Activated CD8-positive, alpha-beta memory T cell treated with anti-CD3 and anti-CD28 coated beads, Interleukin-2, amount 10 ng/mL, durations not matched to agents 7 days and 5 days (primary cell): ENCODE results near the gene VAMP4. TPM values are rescaled to one million over a fixed set of nuclear protein-coding genes. Genes with fewer than 3 reads are reported as not detected.
A peak's percentile ranks its signal among the peaks of the same experiment; 100 is the strongest.
"Not testable (repeated sequence)": the region's sequence is repeated elsewhere in the genome, so short reads cannot be mapped to it uniquely, and the experiment has no call there.

Source experiments
- ATAC-seq: fragments of 150-1000 bp; cut with Tn5 transposase; one replicate; pipeline ENCODE4 v1.10.0; 2021; ENCODE audit warnings: moderate library complexity
- CTCF ChIA-PET: fragments of 350-600 bp; sonication (Branson Sonifier 250); formaldehyde crosslinking; loops from one replicate; lab custom pipeline; 2021; ENCODE audit warnings: antibody characterized with exemption; lab: Charles Lee
- DNase-seq: peaks from one replicate; pipeline ENCODE4 v3.0.0-alpha.2; 2020
- H3K27ac Mint-ChIP-seq: one replicate; pipeline ENCODE4 v1.8.0; 2021; ENCODE audit warnings: mild to moderate bottlenecking, mixed read lengths
- H3K27me3 Mint-ChIP-seq: one replicate; pipeline ENCODE4 v1.8.0; 2021; ENCODE audit warnings: mixed read lengths
- H3K36me3 Mint-ChIP-seq: one replicate; pipeline ENCODE4 v1.8.0; 2021; ENCODE audit warnings: mild to moderate bottlenecking, mixed read lengths
- H3K4me1 Mint-ChIP-seq: one replicate; pipeline ENCODE4 v1.8.0; 2021; ENCODE audit warnings: mixed read lengths
- H3K4me3 Mint-ChIP-seq: one replicate; pipeline ENCODE4 v1.8.0; 2021; ENCODE audit warnings: mild to moderate bottlenecking, moderate library complexity, mixed read lengths
- H3K9me3 Mint-ChIP-seq: one replicate; pipeline ENCODE4 v1.8.0; 2022; ENCODE audit warnings: low read depth, mixed read lengths
- total RNA-seq, 2 experiments: library from RNA; stranded (reverse); gene quantifications; one replicate each; pipeline ENCODE4 v1.2.3, GENCODE V29; 2021

The VAMP4 gene
- total RNA-seq, 2 experiments from 2014 or later, result 12.5 to 16.9 TPM

DNA sequence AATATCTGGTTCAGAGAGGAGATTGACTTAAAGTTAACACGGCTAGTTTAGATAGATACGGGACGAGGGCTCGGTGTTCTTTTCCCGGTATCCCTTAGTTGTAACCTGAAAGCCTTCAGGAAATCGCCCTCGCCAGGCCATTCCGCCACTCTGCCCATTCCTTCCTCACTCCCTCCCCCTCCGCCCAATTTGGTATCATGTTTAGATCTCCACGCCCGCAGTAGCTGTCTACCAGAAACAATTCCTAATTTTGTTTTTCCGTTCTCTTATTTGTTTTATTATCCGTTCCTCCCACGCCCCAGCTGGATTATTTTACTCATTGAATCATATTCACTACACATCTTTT lies 685 bp upstream of the VAMP4 start:
- no peak for DNase-seq
- Mint-ChIP-seq H3K27me3 (no peaks in the 10 kb centered on the region), H3K36me3 (peaks cover 10% of the 10 kb centered on the region), H3K4me1 (peaks cover 45% of the 10 kb centered on the region), H3K27ac (peak overlapping the region; percentile 98), H3K9me3 (no peaks in the 10 kb centered on the region), H3K4me3 (peak overlapping the region; percentile 97)
- CTCF ChIA-PET, result interaction anchor here (1.0 to 5.7 kb wide), 7 partner anchors 12 to 917 kb away, joined by 3 to 34 read pairs (median 4); partner anchors contain the start of genes FASLG and PRRC2C
- ATAC-seq, result peak; percentile 3

DNA sequence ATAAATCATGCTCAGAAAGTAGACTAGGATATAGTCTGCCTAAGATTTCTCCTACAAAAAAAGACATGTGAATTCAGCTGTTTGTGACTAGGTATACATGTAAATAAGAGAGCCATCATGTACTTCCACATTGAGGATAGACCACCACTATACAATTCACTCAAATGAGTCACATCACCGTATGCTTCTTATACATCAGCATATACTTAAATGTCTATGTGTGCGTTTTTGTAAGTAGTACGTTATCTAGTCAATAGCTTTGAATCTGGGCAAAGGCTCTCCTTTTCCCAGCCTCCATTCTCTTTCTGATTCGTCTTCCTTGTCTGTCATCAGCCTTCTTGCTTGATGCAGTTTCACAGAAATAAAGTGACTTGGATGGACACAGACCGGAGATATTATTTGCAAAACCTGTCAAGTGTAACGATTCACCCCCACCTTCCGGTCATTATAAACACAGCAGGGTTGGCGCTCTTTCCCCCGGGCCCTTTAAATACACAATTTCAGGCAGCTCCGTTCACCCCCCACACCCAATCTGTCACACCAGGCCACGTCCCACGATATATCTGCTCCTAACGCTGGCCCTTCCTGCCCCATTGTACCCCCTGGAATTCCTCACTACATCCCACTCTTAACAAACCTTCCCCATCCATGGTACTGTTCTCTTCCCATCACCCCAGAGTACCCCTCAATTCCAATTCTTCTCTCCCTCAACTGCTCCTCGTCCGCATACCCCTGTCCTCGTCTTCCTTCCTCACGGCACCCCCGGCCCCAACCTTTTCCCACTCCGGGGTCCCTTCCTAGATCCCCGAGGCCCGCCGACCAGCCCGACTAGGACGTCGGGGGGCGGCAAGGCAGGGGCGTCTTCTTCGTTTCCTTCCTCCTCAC lies 636 bp downstream of the VAMP4 start:
- H3K27me3 Mint-ChIP-seq, result no peaks in the 10 kb centered on the region
- H3K4me3 Mint-ChIP-seq, result peak overlapping the region; percentile 97
- no peaks in the 10 kb centered on the region for H3K9me3 Mint-ChIP-seq
- peak overlapping the region; percentile 98 for H3K27ac Mint-ChIP-seq
- H3K4me1 Mint-ChIP-seq, result peaks cover 48% of the 10 kb centered on the region
- DNase-seq, result peak; percentile 74
- peaks cover 20% of the 10 kb centered on the region for H3K36me3 Mint-ChIP-seq
- peak; percentile 31 for ATAC-seq
- CTCF ChIA-PET, result interaction anchor here (0.7 to 5.7 kb wide), 13 partner anchors 25 to 918 kb away, joined by 3 to 34 read pairs (median 5); partner anchors contain the start of genes FASLG, METTL13 and PRRC2C

DNA sequence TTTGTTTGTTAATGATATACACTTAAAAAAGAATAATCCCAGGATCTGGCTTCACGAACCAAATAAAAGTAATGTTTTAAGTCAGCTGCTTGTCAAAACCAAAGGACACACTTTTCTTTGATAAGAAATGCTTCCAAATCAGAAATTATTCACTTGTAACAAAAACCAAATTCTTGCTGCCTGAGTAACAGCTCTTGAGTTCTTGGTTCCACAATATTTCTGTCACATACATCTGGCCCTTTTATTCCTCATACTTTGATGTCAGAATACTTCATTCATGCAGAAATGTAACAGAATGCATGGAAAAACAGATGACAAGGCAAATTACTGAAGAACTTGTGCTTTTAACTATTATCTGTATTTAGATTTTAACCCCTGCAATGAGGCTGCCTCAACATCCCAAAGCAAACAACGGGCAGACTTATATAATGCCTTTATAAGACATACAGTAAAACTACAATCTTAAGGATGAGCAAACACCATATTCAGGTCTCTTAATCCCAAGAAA lies 1.5 kb downstream of the VAMP4 start:
- Mint-ChIP-seq H3K27ac (peak overlapping the region; percentile 98), H3K36me3 (peaks cover 22% of the 10 kb centered on the region), H3K9me3 (no peaks in the 10 kb centered on the region), H3K4me3 (peak overlapping the region; percentile 97), H3K4me1 (peaks cover 48% of the 10 kb centered on the region), H3K27me3 (no peaks in the 10 kb centered on the region)
- CTCF ChIA-PET, result interaction anchor here (0.7 to 5.7 kb wide), 10 partner anchors 25 to 255 kb away, joined by 3 to 34 read pairs (median 4); partner anchors contain the start of genes METTL13 and PRRC2C
- no peak for ATAC-seq
- DNase-seq, result no peak

DNA sequence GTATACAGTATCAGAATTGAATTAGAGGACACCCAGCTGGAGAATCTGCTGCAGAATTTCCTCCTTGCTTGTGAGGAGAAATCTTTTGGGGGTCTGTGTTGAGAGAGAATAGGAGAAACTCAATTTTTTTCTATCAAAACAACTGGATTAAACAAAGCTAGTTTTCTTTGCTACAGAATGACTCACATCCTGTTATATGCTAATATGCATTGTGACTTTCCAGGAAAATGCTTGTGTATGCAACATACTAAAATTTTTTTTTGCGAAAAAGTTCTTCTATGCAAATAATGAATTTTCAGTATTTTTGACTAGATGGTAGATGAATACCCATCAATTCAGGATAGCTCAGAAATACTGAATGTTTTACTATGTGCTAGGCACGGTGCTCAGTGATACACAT lies 2.2 kb downstream of the VAMP4 start:
- Mint-ChIP-seq H3K27me3 (no peaks in the 10 kb centered on the region), H3K4me1 (peaks cover 48% of the 10 kb centered on the region), H3K36me3 (peaks cover 26% of the 10 kb centered on the region), H3K9me3 (no peaks in the 10 kb centered on the region), H3K4me3 (peak overlapping the region; percentile 97), H3K27ac (peak overlapping the region; percentile 98)
- CTCF ChIA-PET, result interaction anchor here (1.1 to 5.7 kb wide), 4 partner anchors 20 to 102 kb away, joined by 3 to 34 read pairs (median 6); partner anchors contain the start of gene DNM3
- DNase-seq (no peak), ATAC-seq (no peak)

DNA sequence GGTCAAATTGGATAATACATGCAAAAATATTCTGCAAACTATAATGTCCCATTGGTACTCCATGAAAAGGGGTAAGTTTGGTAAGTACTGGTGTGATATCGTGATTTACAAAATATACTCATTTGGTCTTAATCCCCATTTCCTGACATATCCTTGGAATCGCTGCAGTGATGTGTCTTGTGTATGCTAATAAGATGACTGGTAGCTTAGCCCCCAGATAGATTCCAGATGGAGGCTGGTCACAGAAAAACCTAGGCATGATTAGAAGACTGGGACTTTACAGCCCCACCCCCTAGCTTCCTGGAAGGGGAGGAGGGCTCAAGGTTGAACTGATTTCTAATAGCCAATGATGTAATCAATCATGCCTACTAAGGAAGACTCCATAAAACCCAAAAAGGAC lies 3.0 kb downstream of the VAMP4 start:
- Mint-ChIP-seq H3K27ac (peak overlapping the region; percentile 98), H3K9me3 (no peaks in the 10 kb centered on the region), H3K36me3 (peaks cover 29% of the 10 kb centered on the region), H3K27me3 (no peaks in the 10 kb centered on the region), H3K4me1 (peaks cover 46% of the 10 kb centered on the region), H3K4me3 (no peak overlapping the region)
- ATAC-seq (no peak), DNase-seq (no peak)
- CTCF ChIA-PET, result interaction anchor here (0.9 to 5.7 kb wide), 4 partner anchors 20 to 254 kb away, joined by 3 to 34 read pairs (median 4); partner anchors contain the start of genes DNM3 and PRRC2C

DNA sequence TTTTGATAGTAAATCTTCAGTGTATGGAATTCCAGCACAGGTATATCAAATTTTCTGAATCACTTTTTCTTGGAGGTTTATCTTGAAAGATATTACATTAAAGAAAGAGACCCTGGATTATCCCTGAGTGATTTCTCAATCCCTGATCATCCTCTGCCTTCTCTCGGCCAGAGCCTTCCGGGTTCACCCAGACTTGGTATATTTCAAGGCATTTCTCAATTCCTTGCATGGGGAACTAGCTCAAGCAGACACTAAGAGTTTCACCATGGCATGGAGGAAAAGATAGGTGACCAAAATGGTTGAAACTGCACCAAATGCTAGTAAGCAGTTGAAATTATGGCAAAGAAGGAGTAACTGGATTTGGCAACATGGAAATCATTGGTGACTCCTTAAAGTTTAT lies 5.7 kb downstream of the VAMP4 start:
- DNase-seq (no peak), ATAC-seq (no peak)
- no peak overlapping the region for H3K27ac Mint-ChIP-seq
- H3K4me3 Mint-ChIP-seq, result no peak overlapping the region
- H3K9me3 Mint-ChIP-seq, result no peaks in the 10 kb centered on the region
- peaks cover 31% of the 10 kb centered on the region for H3K36me3 Mint-ChIP-seq
- peaks cover 33% of the 10 kb centered on the region for H3K4me1 Mint-ChIP-seq
- CTCF ChIA-PET, result interaction anchor here (1.9 kb wide), 1 partner anchor 20 kb away, joined by 7 read pairs; no protein-coding TSS in a partner anchor
- H3K27me3 Mint-ChIP-seq, result no peaks in the 10 kb centered on the region

DNA sequence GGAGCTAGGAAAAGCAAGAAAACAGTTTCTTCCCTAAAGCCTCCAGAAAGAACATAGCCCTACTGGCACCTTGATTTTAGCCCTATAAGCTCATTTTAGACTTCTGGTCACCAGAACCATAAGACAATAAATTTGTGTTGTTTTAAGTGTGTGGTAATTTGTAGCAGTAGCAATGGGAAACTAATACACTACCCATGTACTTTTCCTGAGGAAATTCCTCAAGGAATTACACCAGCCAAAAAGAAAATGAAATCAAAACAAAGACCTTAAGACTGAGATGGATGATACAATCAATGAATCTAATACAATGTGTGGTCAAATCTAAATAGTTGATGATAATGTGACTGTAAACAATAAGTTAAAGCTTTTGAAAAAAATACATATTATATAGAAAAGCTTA lies 11.8 kb downstream of the VAMP4 start:
- peaks cover 2% of the 10 kb centered on the region for H3K9me3 Mint-ChIP-seq
- ATAC-seq (no peak), DNase-seq (no peak)
- H3K36me3 Mint-ChIP-seq, result peaks cover 42% of the 10 kb centered on the region
- no peaks in the 10 kb centered on the region for H3K27me3 Mint-ChIP-seq
- H3K27ac Mint-ChIP-seq, result no peak overlapping the region
- CTCF ChIA-PET, result no interaction called here
- H3K4me3 Mint-ChIP-seq, result no peak overlapping the region
- peaks cover 2% of the 10 kb centered on the region for H3K4me1 Mint-ChIP-seq

DNA sequence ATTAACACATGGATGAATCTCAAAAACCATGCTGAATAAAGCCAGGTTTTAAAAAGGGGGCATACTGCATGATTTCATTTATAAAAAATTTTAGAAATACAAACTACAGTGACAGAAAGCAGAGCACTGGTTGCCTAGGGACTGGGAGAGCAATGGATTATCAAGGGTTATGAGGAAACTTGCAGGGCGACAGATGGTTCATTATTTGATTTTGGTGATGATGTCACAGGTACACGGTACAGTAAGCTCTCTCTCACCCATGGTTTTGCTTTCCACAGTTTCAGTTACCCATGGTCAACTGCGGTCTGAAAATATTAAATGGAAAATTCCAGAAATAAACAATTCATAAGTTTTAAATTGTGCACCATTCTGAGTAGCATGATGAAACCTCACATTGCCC lies 14.1 kb downstream of the VAMP4 start:
- Mint-ChIP-seq H3K4me3 (no peak overlapping the region), H3K4me1 (peaks cover 2% of the 10 kb centered on the region), H3K27ac (no peak overlapping the region), H3K36me3 (peaks cover 55% of the 10 kb centered on the region), H3K9me3 (peaks cover 11% of the 10 kb centered on the region), H3K27me3 (no peaks in the 10 kb centered on the region)
- ATAC-seq (no peak), DNase-seq (no peak)
- CTCF ChIA-PET, result no interaction called here

DNA sequence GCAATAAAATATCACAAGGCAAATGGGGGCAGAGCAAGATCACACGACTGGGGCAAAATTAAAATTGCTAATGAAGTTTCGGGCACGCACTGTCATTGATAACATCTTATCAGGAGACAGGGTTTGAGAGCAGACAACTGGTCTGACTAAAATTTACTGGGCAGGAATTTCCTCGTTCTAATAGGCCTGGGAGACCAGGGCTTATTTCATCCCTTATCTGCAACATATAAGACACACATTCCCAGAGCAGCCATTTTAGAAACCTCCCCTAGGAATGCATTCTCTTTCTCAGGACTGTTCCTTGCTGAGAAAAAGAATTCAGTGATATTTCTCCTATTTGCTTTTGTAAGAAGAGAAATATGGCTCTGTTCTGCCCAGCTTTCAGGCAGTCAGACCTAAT lies 18.7 kb downstream of the VAMP4 start:
- CTCF ChIA-PET, H3K4me3 Mint-ChIP-seq, H3K27ac Mint-ChIP-seq, DNase-seq, H3K4me1 Mint-ChIP-seq, H3K27me3 Mint-ChIP-seq, ATAC-seq: not testable (repeated sequence)
- Mint-ChIP-seq H3K9me3 (peaks cover 15% of the 10 kb centered on the region), H3K36me3 (peaks cover 59% of the 10 kb centered on the region)

DNA sequence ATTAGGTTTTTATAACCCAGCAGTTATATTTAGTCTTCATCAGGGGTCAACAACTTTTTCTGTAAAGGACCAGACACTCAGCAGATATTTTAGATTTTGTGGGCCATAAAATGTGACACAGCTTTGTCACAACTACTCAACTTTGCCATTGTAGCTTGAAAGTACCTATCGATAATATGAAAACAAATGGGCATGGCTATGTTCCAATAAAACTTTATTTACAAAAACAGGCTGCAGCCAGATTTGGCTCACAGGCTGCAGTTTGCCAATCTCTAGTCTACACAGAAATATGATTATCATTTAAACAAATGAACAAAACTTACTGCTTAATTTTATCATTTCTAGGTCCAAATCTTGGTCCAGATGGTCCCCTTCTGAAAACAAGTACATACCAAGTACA lies 23.0 kb downstream of the VAMP4 start:
- CTCF ChIA-PET, result interaction anchor here (1.9 kb wide), 1 partner anchor 20 kb away, joined by 5 read pairs; no protein-coding TSS in a partner anchor
- Mint-ChIP-seq H3K27me3 (no peaks in the 10 kb centered on the region), H3K4me1 (no peaks in the 10 kb centered on the region), H3K4me3 (no peak overlapping the region), H3K9me3 (peaks cover 13% of the 10 kb centered on the region), H3K36me3 (peaks cover 28% of the 10 kb centered on the region), H3K27ac (no peak overlapping the region)
- DNase-seq (no peak), ATAC-seq (no peak)

DNA sequence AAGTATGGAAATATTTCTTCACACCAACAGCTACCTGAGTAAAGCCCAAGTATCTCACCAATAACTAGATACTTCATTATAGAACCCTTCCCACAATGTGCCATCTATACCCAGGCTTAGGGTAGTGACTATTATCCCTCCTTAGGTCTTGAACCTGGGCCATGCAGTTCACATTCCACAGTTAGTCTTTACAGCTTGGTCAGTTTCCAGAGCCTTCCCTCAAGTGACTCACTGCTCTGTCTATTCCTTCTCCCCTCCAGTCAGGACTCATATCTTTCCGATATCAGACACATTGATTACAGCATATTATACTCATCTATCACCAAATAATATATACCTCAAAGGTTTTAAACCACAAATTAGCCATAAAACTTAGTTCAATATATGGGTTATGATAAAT lies 23.6 kb downstream of the VAMP4 start:
- Mint-ChIP-seq H3K27ac (no peak overlapping the region), H3K4me3 (no peak overlapping the region), H3K4me1 (no peaks in the 10 kb centered on the region), H3K36me3 (peaks cover 22% of the 10 kb centered on the region), H3K9me3 (peaks cover 9% of the 10 kb centered on the region), H3K27me3 (no peaks in the 10 kb centered on the region)
- CTCF ChIA-PET, result interaction anchor here (1.9 kb wide), 1 partner anchor 21 kb away, joined by 5 read pairs; no protein-coding TSS in a partner anchor
- DNase-seq (no peak), ATAC-seq (no peak)

DNA sequence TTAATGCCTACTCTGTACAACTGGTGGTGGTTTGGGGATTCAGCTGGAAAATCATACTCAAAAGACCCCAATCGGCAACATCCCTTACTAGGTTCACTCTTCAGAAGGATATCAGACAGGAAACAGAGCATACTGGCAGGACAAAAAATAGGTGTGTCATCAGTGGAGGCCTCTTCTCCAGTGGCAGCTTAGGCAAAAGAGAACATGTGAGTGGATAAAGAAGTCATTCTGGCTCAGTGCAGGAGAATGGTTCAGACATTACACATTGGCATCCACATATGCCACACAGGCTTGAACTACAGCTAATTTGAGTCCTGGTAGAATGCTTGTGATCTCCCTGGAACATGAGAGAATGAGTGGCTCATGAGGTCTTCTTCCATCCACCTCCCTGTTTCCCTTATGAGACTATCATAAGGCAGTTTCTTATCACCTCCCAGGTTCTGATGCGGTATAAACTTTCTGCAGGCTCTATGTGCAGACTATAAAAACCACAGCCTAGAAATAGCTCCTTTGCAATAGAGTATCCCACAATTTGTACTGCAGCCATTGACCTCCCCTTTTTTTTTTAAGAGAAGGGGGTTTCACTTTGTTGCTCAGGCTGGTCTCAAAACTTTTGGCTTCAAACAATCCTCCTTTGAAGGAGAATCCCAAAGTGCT lies 24.7 kb downstream of the VAMP4 start:
- ATAC-seq (no peak), DNase-seq (no peak)
- Mint-ChIP-seq H3K27ac (no peak overlapping the region), H3K36me3 (peaks cover 14% of the 10 kb centered on the region), H3K27me3 (no peaks in the 10 kb centered on the region), H3K4me3 (no peak overlapping the region), H3K9me3 (peaks cover 3% of the 10 kb centered on the region), H3K4me1 (no peaks in the 10 kb centered on the region)
- CTCF ChIA-PET, result interaction anchor here (0.6 to 2.3 kb wide), 4 partner anchors 20 to 88 kb away, joined by 3 to 11 read pairs (median 7); no protein-coding TSS in a partner anchor

DNA sequence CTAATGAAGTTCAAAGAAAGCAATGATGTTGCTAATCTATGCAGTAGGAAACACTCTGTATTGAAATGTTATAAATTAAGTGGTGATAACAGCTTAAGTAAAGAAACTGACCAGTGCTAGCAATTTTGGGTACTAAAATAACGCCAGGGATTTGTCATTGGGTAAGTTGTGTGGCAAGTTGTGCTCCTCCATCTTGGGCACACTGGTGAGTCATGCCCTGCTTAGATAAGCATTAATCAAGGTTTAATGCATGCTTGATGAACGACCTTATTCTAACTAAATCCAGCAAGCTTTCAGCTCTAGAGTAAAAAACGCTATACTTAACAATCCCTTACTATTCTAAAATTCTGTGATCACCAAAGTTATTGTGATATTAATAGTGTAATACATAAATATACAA lies 25.2 kb downstream of the VAMP4 start:
- DNase-seq, result no peak
- ATAC-seq, result no peak
- H3K27me3 Mint-ChIP-seq, result no peaks in the 10 kb centered on the region
- H3K9me3 Mint-ChIP-seq, result peaks cover 3% of the 10 kb centered on the region
- H3K4me3 Mint-ChIP-seq, result no peak overlapping the region
- H3K27ac Mint-ChIP-seq, result no peak overlapping the region
- peaks cover 14% of the 10 kb centered on the region for H3K36me3 Mint-ChIP-seq
- CTCF ChIA-PET, result interaction anchor here (0.6 to 2.3 kb wide), 7 partner anchors 20 to 89 kb away, joined by 3 to 11 read pairs (median 4); no protein-coding TSS in a partner anchor
- H3K4me1 Mint-ChIP-seq, result no peaks in the 10 kb centered on the region
